Panc1 (cell line): ENCODE results near the gene S1PR3.

Source experiments
- CTCF ChIP-seq: fragments of 450-650 bp; IDR thresholded peaks from 2 replicates; pipeline ENCODE4 v1.5.1; 2017; ENCODE audit warnings: mild to moderate bottlenecking
- POLR2AphosphoS5 ChIP-seq: IDR thresholded peaks from 2 replicates; pipeline ENCODE4 v1.6.1; 2012; ENCODE audit warnings: mild to moderate bottlenecking, low read depth, low read length, moderate library complexity

- TF ChIP-seq CTCF (no peak), POLR2AphosphoS5 (no peak)
These were observed 58.4 kb downstream of the S1PR3 start for GRCh38 chr9:89049646-89050045.
